HG03432 (cell line): ENCODE data around the gene KRTAP5-7.
"Not testable (repeated sequence)": the region's sequence is repeated elsewhere in the genome, so short reads cannot be mapped to it uniquely, and the experiment has no call there.

ENCODE experiments used
- ATAC-seq: cut with Tn5 transposase; IDR thresholded peaks from one replicate; pipeline ENCODE4 v1.9.1; 2021; ENCODE audit warnings: mild to moderate bottlenecking, moderate library complexity; ENCODE audit not compliant: unreplicated experiment

Gene KRTAP5-7

GRCh38 chr11:71526796-71527575, at the start of gene KRTAP5-7:
Gene KRTAP5-7, plus strand, starts transcription at chr11:71527267. Its CDS starts 34 bp downstream, at chr11:71527301.
- ATAC-seq: not testable (repeated sequence)

GRCh38 chr11:71477641-71478527, 49.2 kb upstream of the KRTAP5-7 start:
- no peak for ATAC-seq

- no peak for ATAC-seq
Observed at GRCh38 chr11:71478528-71478840, 48.6 kb upstream of the KRTAP5-7 start.

GRCh38 chr11:71481101-71481960, 45.7 kb upstream of the KRTAP5-7 start:
- ATAC-seq: no peak

- ATAC-seq: no peak
Observed at GRCh38 chr11:71482216-71482615, 44.9 kb upstream of the KRTAP5-7 start.

GRCh38 chr11:71482746-71483364, 44.2 kb upstream of the KRTAP5-7 start:
- no peak for ATAC-seq

- no peak for ATAC-seq
Observed at GRCh38 chr11:71483692-71484091, 43.4 kb upstream of the KRTAP5-7 start.

GRCh38 chr11:71484248-71485062, 42.6 kb upstream of the KRTAP5-7 start:
- no peak for ATAC-seq

- no peak for ATAC-seq
Observed at GRCh38 chr11:71485063-71485399, 42.0 kb upstream of the KRTAP5-7 start.

GRCh38 chr11:71485466-71485865, 41.6 kb upstream of the KRTAP5-7 start:
- no peak for ATAC-seq

- no peak for ATAC-seq
Observed at GRCh38 chr11:71486320-71486719, 40.7 kb upstream of the KRTAP5-7 start.

- ATAC-seq: no peak
Observed at GRCh38 chr11:71488681-71489270, 38.3 kb upstream of the KRTAP5-7 start.

- ATAC-seq: peak; percentile 56
Observed at GRCh38 chr11:71489311-71490043, 37.6 kb upstream of the KRTAP5-7 start.

- no peak for ATAC-seq
Observed at GRCh38 chr11:71490044-71490730, 36.9 kb upstream of the KRTAP5-7 start.

GRCh38 chr11:71490731-71491390, 36.2 kb upstream of the KRTAP5-7 start:
- ATAC-seq: no peak

- ATAC-seq: no peak
Observed at GRCh38 chr11:71491531-71491930, 35.5 kb upstream of the KRTAP5-7 start.

GRCh38 chr11:71491940-71492339, 35.1 kb upstream of the KRTAP5-7 start:
- ATAC-seq: no peak
